Astrocyte (in vitro differentiated cells and primary cell): ENCODE results near the gene TESK2.
A peak's percentile ranks its signal among the peaks of the same experiment; 100 is the strongest.

Experiments used
- EZH2 ChIP-seq: IDR thresholded peaks from 2 replicates; pipeline ENCODE4 v1.6.1; 2012; ENCODE audit warnings: mild to moderate bottlenecking, low read length, inconsistent platforms; ENCODE audit not compliant: insufficient read depth
- TF ChIP-seq, protein P1 (sequence below): IDR thresholded peaks from 2 replicates; pipeline ENCODE4 v1.5.1; 2011; ENCODE audit warnings: low read depth, mild to moderate bottlenecking, inconsistent platforms, low read length, moderate library complexity; ENCODE audit not compliant: insufficient read depth

DNA sequence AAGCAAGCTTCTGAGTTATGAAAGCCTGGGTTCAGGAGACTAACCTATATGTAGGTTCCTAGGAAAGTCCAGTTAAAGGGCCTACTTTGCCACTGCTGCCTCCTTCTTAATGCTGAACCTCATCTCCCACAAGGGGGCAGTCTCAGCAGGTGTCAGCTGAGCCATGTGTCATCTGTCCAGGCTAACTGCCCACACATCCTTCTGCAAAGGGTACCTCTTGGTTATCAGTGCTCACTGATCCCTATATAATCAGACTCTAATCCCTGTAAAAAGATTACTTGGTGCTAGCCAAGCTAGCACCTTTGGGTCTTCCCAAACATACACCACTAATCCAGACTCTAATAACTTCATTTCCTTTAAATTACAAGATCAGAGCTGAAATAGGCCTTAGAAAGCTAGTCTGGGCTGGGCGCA, 21.7 kb upstream of the TESK2 start:
- TF ChIP-seq, protein P1, sequence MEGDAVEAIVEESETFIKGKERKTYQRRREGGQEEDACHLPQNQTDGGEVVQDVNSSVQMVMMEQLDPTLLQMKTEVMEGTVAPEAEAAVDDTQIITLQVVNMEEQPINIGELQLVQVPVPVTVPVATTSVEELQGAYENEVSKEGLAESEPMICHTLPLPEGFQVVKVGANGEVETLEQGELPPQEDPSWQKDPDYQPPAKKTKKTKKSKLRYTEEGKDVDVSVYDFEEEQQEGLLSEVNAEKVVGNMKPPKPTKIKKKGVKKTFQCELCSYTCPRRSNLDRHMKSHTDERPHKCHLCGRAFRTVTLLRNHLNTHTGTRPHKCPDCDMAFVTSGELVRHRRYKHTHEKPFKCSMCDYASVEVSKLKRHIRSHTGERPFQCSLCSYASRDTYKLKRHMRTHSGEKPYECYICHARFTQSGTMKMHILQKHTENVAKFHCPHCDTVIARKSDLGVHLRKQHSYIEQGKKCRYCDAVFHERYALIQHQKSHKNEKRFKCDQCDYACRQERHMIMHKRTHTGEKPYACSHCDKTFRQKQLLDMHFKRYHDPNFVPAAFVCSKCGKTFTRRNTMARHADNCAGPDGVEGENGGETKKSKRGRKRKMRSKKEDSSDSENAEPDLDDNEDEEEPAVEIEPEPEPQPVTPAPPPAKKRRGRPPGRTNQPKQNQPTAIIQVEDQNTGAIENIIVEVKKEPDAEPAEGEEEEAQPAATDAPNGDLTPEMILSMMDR, result peak; percentile 80
- TF ChIP-seq EZH2, result no peak
